Measurements from ENCODE around the gene MRPS23.

MRPS23 gene

GRCh38 chr17:57879437-57880085, 29.7 kb upstream of the MRPS23 start:
- DNase-seq (ENCODE audit: low spot score): no peak

- DNase-seq (ENCODE audit: low spot score): no peak
Measured at GRCh38 chr17:57877803-57878377, 28.0 kb upstream of the MRPS23 start.

- no peak for DNase-seq (ENCODE audit: low spot score)
Measured at GRCh38 chr17:57876866-57877237, 27.0 kb upstream of the MRPS23 start.

- no peak for DNase-seq (ENCODE audit: low spot score)
Measured at GRCh38 chr17:57876023-57876865, 26.4 kb upstream of the MRPS23 start.

GRCh38 chr17:57875290-57876022, 25.6 kb upstream of the MRPS23 start:
- peak; percentile 88 for DNase-seq (ENCODE audit: low spot score)

GRCh38 chr17:57874434-57875289, 24.8 kb upstream of the MRPS23 start:
- peak; percentile 84 for DNase-seq (ENCODE audit: low spot score)

GRCh38 chr17:57874058-57874419, 24.2 kb upstream of the MRPS23 start:
- DNase-seq (ENCODE audit: low spot score): no peak

GRCh38 chr17:57873261-57874057, 23.6 kb upstream of the MRPS23 start:
- DNase-seq (ENCODE audit: low spot score): peak; percentile 71

GRCh38 chr17:57872536-57872935, 22.7 kb upstream of the MRPS23 start:
- no peak for DNase-seq (ENCODE audit: low spot score)

GRCh38 chr17:57871863-57872262, 22.0 kb upstream of the MRPS23 start:
- no peak for DNase-seq (ENCODE audit: low spot score)

- no peak for DNase-seq (ENCODE audit: low spot score)
Measured at GRCh38 chr17:57871155-57871554, 21.3 kb upstream of the MRPS23 start.

GRCh38 chr17:57870283-57870635, 20.4 kb upstream of the MRPS23 start:
- DNase-seq (ENCODE audit: low spot score): no peak

- DNase-seq (ENCODE audit: low spot score): no peak
Measured at GRCh38 chr17:57869617-57870282, 19.9 kb upstream of the MRPS23 start.

- DNase-seq (ENCODE audit: low spot score): no peak
Measured at GRCh38 chr17:57868910-57869616, 19.2 kb upstream of the MRPS23 start.

- no peak for DNase-seq (ENCODE audit: low spot score)
Measured at GRCh38 chr17:57868007-57868909, 18.4 kb upstream of the MRPS23 start.

GRCh38 chr17:57867126-57867525, 17.3 kb upstream of the MRPS23 start:
- no peak for DNase-seq (ENCODE audit: low spot score)

- no peak for DNase-seq (ENCODE audit: low spot score)
Measured at GRCh38 chr17:57866723-57867122, 16.9 kb upstream of the MRPS23 start.

- no peak for DNase-seq (ENCODE audit: low spot score)
Measured at GRCh38 chr17:57866319-57866718, 16.5 kb upstream of the MRPS23 start.

GRCh38 chr17:57864273-57864672, 14.4 kb upstream of the MRPS23 start:
- no peak for DNase-seq (ENCODE audit: low spot score)

Measured in globus pallidus (tissue), 1 donor.